GM21529 (cell line): ENCODE measurements around the gene STARD9.
"Not testable (repeated sequence)": the region's sequence is repeated elsewhere in the genome, so short reads cannot be mapped to it uniquely, and the experiment has no call there.

Experiments
- ATAC-seq: cut with Tn5 transposase; IDR thresholded peaks from one replicate; pipeline ENCODE4 v1.9.1; 2021; ENCODE audit not compliant: unreplicated experiment

The STARD9 gene

GRCh38 chr15:42590619-42591237 lies 15.3 kb downstream of the STARD9 start:
- ATAC-seq, result no peak

GRCh38 chr15:42591238-42591934 lies 16.0 kb downstream of the STARD9 start:
- ATAC-seq, result no peak

GRCh38 chr15:42592716-42593115 lies 17.3 kb downstream of the STARD9 start:
- no peak for ATAC-seq

- ATAC-seq, result no peak
These were observed 17.7 kb downstream of the STARD9 start for GRCh38 chr15:42593143-42593542.

GRCh38 chr15:42594095-42594494 lies 18.7 kb downstream of the STARD9 start:
- ATAC-seq, result no peak

- ATAC-seq, result no peak
These were observed 20.3 kb downstream of the STARD9 start for GRCh38 chr15:42595626-42596240.

GRCh38 chr15:42601316-42601715 lies 25.9 kb downstream of the STARD9 start:
- not testable (repeated sequence) for ATAC-seq

GRCh38 chr15:42602501-42602900 lies 27.1 kb downstream of the STARD9 start:
- ATAC-seq, result no peak

- no peak for ATAC-seq
These were observed 28.6 kb downstream of the STARD9 start for GRCh38 chr15:42603978-42604377.

GRCh38 chr15:42604894-42605744 lies 29.7 kb downstream of the STARD9 start:
- no peak for ATAC-seq

GRCh38 chr15:42605796-42606195 lies 30.4 kb downstream of the STARD9 start:
- no peak for ATAC-seq

GRCh38 chr15:42608110-42608531 lies 32.7 kb downstream of the STARD9 start:
- ATAC-seq, result no peak

- ATAC-seq, result no peak
These were observed 33.5 kb downstream of the STARD9 start for GRCh38 chr15:42608752-42609488.

- ATAC-seq, result no peak
These were observed 36.1 kb downstream of the STARD9 start for GRCh38 chr15:42611532-42611931.

- ATAC-seq, result no peak
These were observed 37.0 kb downstream of the STARD9 start for GRCh38 chr15:42612367-42612912.

- ATAC-seq, result no peak
These were observed 40.7 kb downstream of the STARD9 start for GRCh38 chr15:42616107-42616506.

- no peak for ATAC-seq
These were observed 44.4 kb downstream of the STARD9 start for GRCh38 chr15:42619656-42620371.

GRCh38 chr15:42621386-42621785 lies 46.0 kb downstream of the STARD9 start:
- no peak for ATAC-seq

GRCh38 chr15:42621996-42622925 lies 46.9 kb downstream of the STARD9 start:
- ATAC-seq, result no peak
